AML-193 (cell line): ENCODE measurements around the gene HHAT.
"Not testable (repeated sequence)": the region's sequence is repeated elsewhere in the genome, so short reads cannot be mapped to it uniquely, and the experiment has no call there.

ENCODE experiments used
- DNase-seq, 2 experiments: peaks; one replicate each; lab custom pipeline; 2025; lab: John Stamatoyannopoulos, UW

Gene HHAT

GRCh38 chr1:210648588-210649269, 320.0 kb downstream of the HHAT start:
- DNase-seq: no peak

DNA sequence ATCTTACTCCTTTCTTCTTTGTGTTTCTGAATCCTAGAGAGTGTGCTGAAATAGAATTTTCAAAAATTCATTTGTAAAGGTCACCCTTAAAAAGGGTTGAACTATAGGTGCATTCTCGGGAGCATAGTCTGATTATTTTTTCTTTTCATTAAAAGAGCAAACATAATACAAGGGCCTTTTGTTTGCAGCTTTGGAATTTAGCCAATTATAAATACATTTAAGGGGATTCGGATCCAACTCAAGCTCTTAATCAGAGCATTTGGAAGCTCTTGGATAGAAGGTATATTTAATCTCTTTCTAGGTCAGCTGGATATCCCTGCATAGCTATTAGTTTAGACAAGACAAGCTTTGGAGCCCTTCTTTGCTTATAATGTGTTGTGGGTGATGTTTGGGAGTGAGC, 321.7 kb downstream of the HHAT start:
- DNase-seq: no peak

DNA sequence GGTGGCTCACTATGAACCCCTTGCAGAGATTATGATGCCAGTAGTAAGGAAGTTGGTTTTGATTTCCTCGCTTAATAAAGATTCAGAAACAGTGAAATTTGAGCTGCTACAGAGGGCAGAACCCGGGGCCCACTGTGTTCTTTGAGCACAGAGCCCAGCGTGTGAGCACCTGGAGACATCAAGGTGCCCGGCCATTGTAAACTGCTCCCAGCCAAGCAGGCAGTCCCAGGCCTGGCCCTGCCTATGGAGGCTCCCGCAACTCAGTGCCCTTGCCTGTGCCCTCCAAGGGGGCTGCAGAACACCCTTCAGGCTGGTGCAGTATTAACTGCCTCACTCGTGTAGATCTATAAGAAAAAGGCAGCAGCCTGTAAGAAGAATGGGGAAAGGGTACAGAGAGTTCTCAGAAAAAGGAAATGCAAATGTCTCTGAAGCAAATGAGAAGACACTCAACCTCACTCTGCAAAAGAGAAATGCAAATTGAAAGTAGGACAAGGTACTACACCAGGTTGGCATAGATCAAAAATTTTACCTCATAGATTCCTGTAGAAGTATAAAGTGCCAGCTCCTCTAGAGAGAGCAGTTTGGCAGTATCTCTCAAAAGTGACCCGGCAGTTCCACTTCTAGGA, 323.7 kb downstream of the HHAT start:
- no peak for DNase-seq

DNA sequence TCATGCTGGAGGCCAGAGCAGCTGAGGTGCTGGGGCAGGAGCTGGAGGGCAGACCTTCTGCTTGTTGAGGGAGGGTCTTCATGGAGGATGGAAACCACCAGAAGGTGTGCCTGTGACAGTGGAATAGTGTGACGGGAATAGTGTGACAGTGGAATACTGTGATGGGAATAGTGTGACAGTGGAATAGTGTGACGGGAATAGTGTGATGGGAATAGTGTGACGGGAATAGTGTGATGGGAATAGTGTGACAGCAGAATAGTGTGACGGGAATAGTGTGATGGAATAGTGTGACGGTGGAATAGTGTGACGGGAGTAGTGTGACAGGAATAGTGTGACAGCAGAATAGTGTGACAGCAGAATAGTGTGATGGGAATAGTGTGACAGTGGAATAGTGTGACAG, 325.1 kb downstream of the HHAT start:
- DNase-seq: no peak

DNA sequence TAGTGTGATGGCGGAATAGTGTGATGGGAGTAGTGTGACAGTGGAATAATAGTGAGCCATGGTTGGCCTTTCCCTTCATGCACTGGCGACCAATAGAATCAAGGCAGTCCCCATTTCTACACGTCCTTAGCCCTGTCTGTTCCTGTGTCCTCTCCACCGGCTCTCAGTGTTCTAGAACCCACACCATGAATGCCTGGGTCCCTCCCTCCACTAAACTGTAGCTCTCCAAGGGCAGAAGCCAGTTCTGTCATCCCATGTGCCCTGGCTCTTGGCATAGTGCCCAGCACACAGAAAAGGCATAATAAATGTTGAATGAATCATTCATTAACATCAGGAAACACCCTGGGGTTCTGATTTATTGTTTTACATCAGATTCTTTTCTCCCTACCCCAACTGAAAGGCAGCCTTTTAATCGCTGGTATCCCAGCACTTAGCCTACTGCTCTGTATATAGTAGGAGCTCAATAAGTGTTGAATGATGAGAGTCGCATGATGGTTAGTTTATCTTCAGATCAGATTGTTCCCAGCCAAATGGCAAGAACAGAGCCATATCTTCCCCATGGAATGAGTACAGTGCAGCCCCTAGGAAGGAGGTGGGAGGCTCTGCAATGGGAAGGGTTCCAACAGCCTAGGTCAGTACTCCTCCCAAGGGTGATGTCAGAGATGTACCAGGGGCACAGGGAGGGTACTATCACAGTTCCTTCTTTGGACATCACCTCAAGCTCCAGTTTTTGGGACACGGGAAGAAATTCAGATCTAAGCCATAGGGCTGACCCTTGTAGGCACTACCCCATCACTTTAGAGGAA, 325.7 kb downstream of the HHAT start:
- no peak for DNase-seq

GRCh38 chr1:210655511-210655910, 326.8 kb downstream of the HHAT start:
- no peak for DNase-seq

- no peak for DNase-seq
Observed at GRCh38 chr1:210657806-210658205, 329.1 kb downstream of the HHAT start.

- DNase-seq: not testable (repeated sequence)
Observed at GRCh38 chr1:210661520-210661919, 332.8 kb downstream of the HHAT start.

DNA sequence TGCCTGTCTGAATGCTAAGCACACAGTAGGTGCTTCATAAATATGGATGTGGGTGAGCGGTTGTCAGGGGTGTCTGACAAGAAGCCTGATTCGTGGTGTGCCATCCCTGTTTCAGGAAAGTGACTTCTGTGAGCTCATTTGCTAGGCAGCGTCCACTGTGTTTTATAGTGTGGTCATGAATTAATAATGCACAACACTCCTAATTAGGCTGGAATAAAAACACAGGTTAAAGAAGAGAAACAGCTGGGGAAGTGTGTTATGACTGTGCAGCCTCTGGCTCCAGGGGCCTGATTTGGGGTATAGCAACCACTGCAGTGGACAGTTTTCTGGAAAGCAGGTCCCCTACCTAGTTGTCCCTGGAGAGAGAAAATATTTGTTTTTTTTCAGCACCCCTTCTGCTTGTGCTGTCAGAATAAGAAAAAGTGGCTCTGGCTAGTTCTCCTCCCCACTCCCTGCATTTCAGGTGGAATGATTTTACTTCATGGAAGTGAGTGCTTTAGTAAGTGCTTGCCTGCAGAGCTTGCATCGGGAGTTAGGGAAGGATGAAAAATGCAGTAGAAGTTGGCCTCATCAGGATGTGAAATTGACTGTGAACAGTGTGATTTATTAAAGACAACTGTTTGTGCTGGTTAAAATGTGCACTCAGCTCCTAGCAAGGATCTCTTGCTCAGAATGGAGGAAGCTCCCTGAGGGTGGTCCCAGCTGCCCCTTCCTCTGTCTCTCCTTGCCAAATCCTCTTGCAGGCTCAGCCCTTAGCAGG, 333.8 kb downstream of the HHAT start:
- DNase-seq: no peak

GRCh38 chr1:210663730-210664573, 335.2 kb downstream of the HHAT start:
- no peak for DNase-seq

DNA sequence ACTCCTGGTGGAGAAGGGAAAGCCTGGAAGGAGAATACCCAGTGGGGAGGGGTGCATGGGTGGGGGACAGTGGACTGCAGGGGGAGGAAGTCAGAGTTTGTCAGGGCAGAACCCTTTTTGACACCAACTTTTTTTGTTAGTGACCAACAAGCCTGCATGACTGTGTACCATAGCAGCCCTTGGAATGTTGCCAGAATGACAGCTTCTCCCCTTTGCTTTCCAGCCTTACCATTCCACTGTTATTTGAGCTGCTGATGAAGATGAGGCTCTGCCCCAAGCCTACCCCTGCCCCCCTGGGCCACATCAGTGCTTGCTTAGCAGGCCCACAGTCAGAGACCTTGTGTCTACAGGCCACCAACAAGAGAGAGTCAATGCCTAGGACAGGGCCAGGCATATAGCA, 341.2 kb downstream of the HHAT start:
- no peak for DNase-seq

DNA sequence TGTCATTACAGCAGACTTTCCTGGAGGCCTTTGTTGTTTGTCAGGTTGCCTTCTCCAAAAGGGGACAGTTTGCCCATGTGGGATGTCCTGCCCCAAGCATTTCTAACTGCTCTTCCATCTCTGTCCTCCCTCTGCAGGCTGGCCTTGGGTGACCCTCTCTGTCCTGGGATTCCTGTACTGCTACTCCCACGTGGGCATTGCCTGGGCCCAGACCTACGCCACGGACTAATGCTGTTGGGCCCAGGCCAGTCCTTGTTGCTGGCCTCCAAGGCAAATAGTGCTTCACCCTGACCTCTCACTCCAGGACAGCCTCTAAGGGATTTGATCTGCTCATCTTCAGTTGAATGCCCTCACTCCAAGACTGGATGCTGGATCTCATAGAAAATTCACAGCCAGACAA, 345.4 kb downstream of the HHAT start:
- DNase-seq: no peak

- no peak for DNase-seq
Observed at GRCh38 chr1:210676539-210676938, 347.8 kb downstream of the HHAT start.

- no peak for DNase-seq
Observed at GRCh38 chr1:210677533-210677932, 348.8 kb downstream of the HHAT start.

GRCh38 chr1:210678306-210678705, 349.6 kb downstream of the HHAT start:
- no peak for DNase-seq

DNA sequence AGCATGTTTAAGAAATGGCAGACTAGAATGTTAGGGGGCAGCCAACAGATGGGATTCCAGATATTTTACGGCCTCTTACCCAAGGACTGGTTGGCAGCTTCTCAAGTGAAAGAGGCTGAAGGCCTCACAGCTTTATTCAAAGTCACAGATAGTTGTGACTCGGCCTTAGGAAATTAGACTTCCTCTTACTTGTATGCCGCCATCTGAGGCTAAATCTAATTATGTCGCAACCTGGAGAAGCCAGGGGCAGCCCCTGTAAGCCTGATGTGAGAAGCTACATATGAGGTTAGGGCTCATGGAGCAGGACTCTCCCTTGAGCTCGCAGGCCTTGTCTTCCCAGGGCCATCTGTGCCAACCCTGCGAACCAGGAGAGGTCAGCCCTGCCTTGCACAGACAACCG, 352.5 kb downstream of the HHAT start:
- DNase-seq: peak in 1 of 2 experiments; percentile 4

GRCh38 chr1:210683403-210684047, 354.8 kb downstream of the HHAT start:
- DNase-seq: no peak

GRCh38 chr1:210684466-210685294, 356.0 kb downstream of the HHAT start:
- DNase-seq: no peak

DNA sequence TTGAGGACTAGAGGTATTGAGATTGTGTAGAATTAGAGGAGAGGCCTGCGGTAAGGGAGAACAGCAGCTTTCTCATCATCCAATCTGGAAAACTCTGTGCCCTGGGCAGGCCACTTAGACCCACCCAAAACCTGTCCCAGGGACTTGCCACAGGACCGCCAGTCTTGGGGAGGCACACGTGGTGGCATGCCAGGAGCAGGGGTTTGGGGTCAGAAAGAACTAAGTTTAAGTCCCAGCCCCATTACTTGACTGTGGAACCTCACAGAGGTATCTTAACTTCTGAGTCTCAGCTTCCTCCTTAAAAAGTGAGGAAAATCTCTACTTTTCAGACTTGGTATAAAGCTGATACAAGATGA, 356.6 kb downstream of the HHAT start:
- no peak for DNase-seq

DNA sequence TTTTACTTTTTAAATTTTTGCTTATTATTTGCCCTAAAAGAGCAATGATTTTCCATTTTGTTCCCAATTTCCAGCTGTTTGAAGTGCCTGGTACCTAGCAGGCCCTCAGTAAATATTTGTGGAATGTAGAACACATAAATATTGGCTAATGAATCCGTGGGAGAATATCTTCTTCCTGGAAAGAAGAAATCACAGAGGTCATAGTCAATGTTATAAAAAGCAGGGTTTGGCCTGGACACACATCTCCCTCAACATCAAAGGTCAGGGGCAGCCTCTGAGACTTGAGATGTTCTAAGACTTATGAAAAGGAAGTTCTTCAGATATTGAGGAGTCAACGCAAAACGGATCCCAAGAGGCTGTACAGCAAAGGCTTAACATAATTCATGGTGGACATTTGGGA, 358.1 kb downstream of the HHAT start:
- DNase-seq: no peak
